Astrocyte of the cerebellum (primary cell): Measurements from ENCODE around the gene NLGN1.

Experiments
- DNase-seq: peaks from one replicate; pipeline ENCODE4 v3.0.0-alpha.2; 2011; ENCODE audit warnings: low read depth
- H3K4me3 ChIP-seq: 2 replicates; pipeline ENCODE4 v1.5.1; 2011; ENCODE audit warnings: mild to moderate bottlenecking, low read depth, low read length, moderate library complexity
- in situ Hi-C: cut with HindIII; loops from 2 replicates; pipeline ENCODE4 v1.10.0; 2017; ENCODE audit warnings: low sequenced_read_pairs
- TF ChIP-seq, protein P1 (sequence below): IDR thresholded peaks from 2 replicates; pipeline ENCODE4 v1.5.1; 2012; ENCODE audit warnings: low read length, low read depth, moderate library complexity, mild to moderate bottlenecking; ENCODE audit errors: missing control alignments

The NLGN1 gene

DNA sequence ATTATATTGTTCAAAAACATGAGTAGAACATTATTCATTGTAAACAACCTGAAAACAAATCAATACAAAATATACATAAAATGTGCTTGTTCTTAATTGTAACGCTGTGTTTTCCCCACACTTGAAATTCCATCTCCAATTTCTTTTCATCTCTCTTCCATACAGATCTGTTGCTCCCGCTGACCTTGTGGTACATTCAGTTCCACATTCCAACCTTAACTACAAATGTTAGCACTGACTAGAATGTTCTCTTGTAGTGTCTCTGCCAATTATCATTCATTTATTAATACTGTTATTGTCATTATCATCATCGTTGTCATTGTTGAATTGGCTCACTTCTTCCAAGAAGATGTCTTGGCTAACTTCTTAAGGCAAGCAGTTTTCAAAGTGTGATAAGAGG is 65.7 kb downstream of the NLGN1 start:
- TF ChIP-seq, protein P1, sequence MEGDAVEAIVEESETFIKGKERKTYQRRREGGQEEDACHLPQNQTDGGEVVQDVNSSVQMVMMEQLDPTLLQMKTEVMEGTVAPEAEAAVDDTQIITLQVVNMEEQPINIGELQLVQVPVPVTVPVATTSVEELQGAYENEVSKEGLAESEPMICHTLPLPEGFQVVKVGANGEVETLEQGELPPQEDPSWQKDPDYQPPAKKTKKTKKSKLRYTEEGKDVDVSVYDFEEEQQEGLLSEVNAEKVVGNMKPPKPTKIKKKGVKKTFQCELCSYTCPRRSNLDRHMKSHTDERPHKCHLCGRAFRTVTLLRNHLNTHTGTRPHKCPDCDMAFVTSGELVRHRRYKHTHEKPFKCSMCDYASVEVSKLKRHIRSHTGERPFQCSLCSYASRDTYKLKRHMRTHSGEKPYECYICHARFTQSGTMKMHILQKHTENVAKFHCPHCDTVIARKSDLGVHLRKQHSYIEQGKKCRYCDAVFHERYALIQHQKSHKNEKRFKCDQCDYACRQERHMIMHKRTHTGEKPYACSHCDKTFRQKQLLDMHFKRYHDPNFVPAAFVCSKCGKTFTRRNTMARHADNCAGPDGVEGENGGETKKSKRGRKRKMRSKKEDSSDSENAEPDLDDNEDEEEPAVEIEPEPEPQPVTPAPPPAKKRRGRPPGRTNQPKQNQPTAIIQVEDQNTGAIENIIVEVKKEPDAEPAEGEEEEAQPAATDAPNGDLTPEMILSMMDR = no peak
- in situ Hi-C loops = no loop called here
- DNase-seq = no peak
- no peak overlapping the region for H3K4me3 ChIP-seq

DNA sequence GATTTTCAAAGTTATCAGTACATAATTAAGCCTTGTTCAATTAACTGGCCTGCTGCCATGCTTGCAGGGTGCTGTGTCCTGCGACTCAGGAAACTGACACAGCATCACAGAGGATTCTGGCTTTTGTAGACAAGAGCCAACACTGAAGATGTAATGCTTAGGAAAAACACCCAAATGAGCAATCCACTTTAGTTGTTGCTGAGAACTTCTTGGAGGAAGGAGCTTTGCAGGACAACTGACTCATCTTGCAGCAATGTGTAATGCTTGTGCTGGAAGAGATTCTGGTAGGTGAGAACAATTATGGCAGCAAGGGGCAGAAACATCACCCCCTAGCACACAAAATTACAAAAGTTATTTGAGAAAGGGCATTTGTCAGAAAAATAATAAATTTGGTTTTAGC is 67.6 kb downstream of the NLGN1 start:
- no peak overlapping the region for H3K4me3 ChIP-seq
- peak; percentile 5 for DNase-seq
- TF ChIP-seq, protein P1 = no peak
- in situ Hi-C loops = no loop called here

DNA sequence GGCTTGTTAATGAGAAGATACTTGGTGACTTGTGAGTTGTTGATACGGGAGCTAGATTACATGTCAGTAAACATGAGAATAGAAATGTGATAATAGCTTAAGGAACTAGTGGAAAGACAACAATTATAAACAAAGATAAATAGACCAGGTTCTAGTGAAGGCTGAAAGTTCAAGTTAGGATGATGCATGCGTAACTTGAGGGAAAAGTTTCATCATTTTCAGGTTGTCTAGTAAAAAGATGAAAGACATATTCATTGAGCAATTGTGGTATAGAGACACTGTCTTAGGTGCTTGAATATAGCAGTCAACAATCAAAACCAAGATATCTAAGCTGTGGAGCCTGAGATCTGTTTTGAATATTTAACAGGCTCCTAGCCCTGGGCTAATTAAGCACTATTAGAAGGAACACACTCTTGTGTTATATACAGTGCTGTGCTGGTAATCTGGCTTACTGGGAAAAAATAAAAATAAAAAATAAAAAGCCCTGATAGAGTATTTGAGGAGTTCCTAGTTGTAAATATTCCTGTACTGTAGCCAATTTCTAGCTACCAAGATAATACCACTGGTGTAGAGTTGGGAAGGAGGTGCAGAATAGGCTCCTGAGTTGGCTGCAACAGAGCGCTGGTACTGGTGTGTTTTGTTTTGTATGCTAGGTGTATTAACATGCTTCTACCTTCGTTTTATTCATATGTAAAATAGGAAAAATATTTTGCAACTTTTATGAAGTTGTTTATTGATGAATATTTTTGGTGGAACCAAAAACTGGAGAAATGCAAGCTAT is 68.5 kb downstream of the NLGN1 start:
- DNase-seq = no peak
- TF ChIP-seq, protein P1 = no peak
- no peak overlapping the region for H3K4me3 ChIP-seq
- in situ Hi-C loops = no loop called here

DNA sequence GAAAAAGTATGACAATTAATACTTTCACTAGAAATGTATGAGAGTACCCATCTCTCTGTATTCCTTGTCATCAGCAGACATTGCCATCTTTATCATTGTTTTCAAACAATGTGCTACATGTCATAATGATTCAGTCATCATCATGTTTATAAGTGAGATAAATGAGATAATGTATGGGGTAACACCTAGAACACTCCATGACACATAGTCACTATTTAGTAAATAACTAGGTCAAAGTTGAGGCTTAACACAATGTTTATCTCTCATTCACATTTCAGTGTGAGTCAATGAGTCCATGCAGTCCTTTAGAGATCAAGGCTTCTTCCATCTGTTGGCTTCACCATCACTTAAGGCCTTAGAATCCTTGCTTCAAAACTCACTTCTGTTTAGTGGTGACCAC is 70.0 kb downstream of the NLGN1 start:
- TF ChIP-seq, protein P1 = no peak
- DNase-seq = no peak
- no peak overlapping the region for H3K4me3 ChIP-seq
- in situ Hi-C loops = no loop called here

DNA sequence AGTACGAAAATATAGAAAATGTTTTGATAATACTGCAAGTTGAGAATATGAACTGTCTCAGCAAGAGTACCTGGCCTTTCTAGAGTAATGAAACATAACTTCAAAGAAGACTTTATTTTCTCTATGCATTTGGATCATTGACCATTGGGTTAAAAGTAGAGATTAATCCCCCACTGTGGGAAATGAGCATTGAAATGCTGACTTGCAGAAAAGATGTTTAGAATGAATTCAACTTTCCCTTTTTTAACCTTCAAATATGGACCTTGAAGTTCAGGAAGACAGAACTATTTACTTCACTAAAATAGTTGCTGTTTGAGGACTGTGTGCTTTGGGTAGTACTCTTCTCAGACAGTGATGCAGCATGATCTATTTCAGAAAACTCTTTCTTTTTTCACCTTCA is 75.7 kb downstream of the NLGN1 start:
- DNase-seq = no peak
- H3K4me3 ChIP-seq = no peak overlapping the region
- in situ Hi-C loops = no loop called here
- TF ChIP-seq, protein P1 = no peak

DNA sequence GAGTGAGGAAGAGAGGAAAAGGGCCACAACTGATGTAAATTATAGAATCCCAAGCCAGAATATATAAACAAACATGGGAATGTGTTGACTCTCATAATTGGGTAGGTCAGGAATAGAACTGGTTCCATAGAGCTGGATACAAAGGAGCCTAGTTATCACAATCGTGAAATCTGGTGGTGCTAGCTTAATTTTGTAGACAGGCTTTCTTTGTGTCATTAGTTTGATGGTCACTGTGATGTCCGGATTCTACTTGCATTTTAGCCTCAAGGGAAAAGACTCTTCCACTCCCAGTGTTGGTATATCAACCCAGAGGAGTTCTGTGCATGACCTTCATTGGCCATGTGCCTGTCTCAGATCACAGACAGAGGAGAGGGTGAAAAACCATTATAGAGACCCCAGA is 81.8 kb downstream of the NLGN1 start:
- in situ Hi-C loops = no loop called here
- no peak overlapping the region for H3K4me3 ChIP-seq
- no peak for DNase-seq
- TF ChIP-seq, protein P1 = no peak
